Subcutaneous adipose tissue (tissue), 4 donors: ENCODE data around the gene SNCB. TPM values are rescaled to one million over a fixed set of nuclear protein-coding genes. Genes with fewer than 3 reads are reported as not detected.

Experiments used
- total RNA-seq, 4 donors: library from RNA; depleted of rRNA; stranded (reverse); fragments of >200 nt; gene quantifications; one replicate each; pipeline ENCODE4 v1.1.0, GENCODE V29; 2016
- TF ChIP-seq, protein P1 (sequence below): fragments of 450-650 bp; IDR thresholded peaks from one replicate; pipeline ENCODE4 v1.5.1; 2016; ENCODE audit warnings: low read depth, mild to moderate bottlenecking, control low read depth, antibody characterized with exemption, moderate library complexity

SNCB gene
- total RNA-seq, 4 donors from 2014 or later: not detected

GRCh38 chr5:176626876-176627236 is 3.5 kb downstream of the SNCB start:
- TF ChIP-seq, protein P1, sequence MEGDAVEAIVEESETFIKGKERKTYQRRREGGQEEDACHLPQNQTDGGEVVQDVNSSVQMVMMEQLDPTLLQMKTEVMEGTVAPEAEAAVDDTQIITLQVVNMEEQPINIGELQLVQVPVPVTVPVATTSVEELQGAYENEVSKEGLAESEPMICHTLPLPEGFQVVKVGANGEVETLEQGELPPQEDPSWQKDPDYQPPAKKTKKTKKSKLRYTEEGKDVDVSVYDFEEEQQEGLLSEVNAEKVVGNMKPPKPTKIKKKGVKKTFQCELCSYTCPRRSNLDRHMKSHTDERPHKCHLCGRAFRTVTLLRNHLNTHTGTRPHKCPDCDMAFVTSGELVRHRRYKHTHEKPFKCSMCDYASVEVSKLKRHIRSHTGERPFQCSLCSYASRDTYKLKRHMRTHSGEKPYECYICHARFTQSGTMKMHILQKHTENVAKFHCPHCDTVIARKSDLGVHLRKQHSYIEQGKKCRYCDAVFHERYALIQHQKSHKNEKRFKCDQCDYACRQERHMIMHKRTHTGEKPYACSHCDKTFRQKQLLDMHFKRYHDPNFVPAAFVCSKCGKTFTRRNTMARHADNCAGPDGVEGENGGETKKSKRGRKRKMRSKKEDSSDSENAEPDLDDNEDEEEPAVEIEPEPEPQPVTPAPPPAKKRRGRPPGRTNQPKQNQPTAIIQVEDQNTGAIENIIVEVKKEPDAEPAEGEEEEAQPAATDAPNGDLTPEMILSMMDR: no peak

- TF ChIP-seq, protein P1: no peak
Measured at GRCh38 chr5:176625966-176626875, 4.1 kb downstream of the SNCB start.

DNA sequence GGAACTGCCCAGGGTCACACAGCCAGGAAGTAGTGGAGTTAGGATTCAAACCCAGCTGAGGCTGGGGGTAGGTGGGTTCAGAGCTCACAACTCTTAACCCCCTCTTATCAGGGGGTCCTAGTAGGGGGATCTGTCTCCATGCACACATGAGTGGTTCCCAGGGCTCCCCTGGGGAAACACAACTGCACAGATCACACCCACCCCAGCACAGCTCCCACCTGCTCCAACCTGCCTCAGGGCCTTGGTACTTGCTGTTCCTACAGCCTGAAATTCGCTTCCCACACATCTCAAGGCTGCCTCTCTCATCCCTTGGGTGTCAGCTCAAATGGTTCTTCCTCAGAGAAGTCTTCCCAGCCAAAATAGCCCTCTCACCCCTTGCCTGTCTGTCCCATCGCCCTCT is 4.8 kb downstream of the SNCB start:
- TF ChIP-seq, protein P1: no peak

GRCh38 chr5:176624938-176625337 is 5.4 kb downstream of the SNCB start:
- TF ChIP-seq, protein P1: no peak

GRCh38 chr5:176624142-176624541 is 6.2 kb downstream of the SNCB start:
- TF ChIP-seq, protein P1: no peak

DNA sequence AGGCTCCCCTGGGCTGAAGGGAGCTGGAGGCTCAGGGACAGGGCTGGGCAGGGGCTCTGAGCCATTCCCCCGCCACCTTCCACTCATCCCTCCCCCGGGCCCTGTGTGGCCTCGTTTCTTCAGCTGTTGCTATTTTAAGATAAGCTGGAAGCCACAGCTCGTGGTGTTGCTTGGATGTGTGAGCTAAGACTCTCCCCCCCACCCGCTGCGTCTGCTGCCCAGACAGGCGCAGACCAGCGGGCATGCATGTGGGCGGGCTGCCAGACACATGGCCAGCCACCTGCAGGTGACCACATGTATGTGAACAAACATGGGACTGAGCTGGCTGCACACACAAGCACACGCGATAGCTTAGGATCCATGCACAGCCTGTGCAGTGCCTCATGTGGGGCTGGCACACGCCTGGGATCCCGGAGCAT is 8.7 kb downstream of the SNCB start:
- TF ChIP-seq, protein P1: no peak

DNA sequence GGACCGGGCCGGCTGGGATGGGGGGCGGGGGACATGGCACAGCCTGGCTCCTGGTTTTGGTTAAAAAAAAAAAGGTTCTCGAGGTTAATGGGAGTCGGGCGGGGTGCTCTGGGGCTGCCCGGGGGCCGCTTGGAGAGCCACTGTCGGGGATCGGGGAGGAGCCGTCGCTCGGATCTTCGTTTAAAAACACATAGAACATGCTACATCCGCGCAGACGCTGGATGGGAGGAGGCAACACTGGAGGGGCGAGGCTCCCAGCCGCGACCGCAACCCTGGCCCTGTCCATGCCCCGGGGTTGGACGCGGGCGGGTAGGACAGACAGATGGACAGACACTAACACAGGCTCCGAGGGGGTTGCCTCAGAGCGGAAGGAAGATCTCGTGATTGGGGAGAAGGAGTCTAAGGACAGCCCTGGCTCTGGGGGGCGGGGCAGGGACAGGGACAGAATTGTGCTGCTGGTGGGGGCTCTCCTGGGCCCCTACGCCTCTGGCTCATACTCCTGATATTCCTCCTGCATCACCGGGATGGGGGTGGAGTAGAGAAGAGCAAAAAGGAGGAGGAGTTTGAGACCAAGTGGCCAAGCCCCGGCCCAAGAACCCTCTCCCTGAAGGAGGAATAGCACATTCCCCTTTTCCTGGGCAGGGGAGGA is 9.9 kb downstream of the SNCB start:
- TF ChIP-seq, protein P1: no peak
